HFF-Myc (cell line): Measurements from ENCODE around the gene BTG1.
A peak's percentile ranks its signal among the peaks of the same experiment; 100 is the strongest.
"Not testable (repeated sequence)": the region's sequence is repeated elsewhere in the genome, so short reads cannot be mapped to it uniquely, and the experiment has no call there.

Experiments used
- DNase-seq: peaks from one replicate; pipeline ENCODE4 v3.0.0-alpha.2; 2011; ENCODE audit warnings: low read depth; ENCODE audit errors: extremely low read depth
- H3K4me3 ChIP-seq: replicated peaks from 2 replicates; pipeline ENCODE4 v1.5.1; 2011; ENCODE audit warnings: low read depth, mild to moderate bottlenecking, control low read depth, low read length
- TF ChIP-seq, protein P1 (sequence below): IDR thresholded peaks from 2 replicates; pipeline ENCODE4 v1.5.1; 2012; ENCODE audit warnings: mild to moderate bottlenecking, low read depth, low read length, control low read depth; ENCODE audit errors: missing control alignments

The BTG1 gene

GRCh38 chr12:92105110-92105509 lies 40.5 kb downstream of the BTG1 start:
- no peak overlapping the region for H3K4me3 ChIP-seq
- TF ChIP-seq, protein P1, sequence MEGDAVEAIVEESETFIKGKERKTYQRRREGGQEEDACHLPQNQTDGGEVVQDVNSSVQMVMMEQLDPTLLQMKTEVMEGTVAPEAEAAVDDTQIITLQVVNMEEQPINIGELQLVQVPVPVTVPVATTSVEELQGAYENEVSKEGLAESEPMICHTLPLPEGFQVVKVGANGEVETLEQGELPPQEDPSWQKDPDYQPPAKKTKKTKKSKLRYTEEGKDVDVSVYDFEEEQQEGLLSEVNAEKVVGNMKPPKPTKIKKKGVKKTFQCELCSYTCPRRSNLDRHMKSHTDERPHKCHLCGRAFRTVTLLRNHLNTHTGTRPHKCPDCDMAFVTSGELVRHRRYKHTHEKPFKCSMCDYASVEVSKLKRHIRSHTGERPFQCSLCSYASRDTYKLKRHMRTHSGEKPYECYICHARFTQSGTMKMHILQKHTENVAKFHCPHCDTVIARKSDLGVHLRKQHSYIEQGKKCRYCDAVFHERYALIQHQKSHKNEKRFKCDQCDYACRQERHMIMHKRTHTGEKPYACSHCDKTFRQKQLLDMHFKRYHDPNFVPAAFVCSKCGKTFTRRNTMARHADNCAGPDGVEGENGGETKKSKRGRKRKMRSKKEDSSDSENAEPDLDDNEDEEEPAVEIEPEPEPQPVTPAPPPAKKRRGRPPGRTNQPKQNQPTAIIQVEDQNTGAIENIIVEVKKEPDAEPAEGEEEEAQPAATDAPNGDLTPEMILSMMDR, result no peak
- no peak for DNase-seq

GRCh38 chr12:92102606-92103005 lies 43.0 kb downstream of the BTG1 start:
- TF ChIP-seq, protein P1, result no peak
- H3K4me3 ChIP-seq, result no peak overlapping the region
- no peak for DNase-seq

DNA sequence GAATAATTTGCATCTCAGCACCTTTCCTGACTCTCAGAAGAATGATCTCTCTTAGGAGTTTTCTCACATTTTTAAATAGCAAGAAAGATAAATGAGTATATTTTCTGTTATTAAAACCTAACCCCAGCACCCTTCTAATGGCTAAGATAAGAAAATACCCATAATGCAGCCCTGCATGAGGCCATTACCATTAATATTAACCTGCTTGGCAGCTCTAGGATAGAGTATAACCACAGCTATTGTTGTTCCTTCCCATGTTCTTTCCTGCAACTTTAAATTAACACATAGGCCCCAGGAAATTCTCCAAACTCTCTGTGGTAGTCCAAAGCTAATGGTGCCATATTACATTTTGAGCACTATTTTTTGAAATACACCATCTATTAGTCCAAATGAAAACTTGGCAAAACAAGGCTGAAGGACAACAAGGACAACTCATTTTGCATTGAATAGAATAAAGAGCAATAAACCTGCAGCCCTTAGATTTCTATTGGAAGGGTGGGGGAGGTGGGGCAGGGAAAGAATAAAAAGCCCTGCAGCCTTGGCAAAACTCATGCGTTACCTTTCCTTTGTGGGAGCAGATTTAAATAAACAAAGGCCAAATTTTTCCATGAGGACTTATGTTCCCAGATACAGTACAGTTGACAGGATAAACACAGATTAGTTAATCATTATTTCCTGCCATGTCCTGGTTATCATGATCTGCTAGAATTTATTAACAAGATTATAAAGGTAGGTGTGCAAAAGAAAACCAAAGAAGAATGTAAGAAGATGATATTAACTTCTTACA lies 46.9 kb downstream of the BTG1 start:
- no peak for DNase-seq
- TF ChIP-seq, protein P1, result no peak
- no peak overlapping the region for H3K4me3 ChIP-seq

- TF ChIP-seq, protein P1, result no peak
- no peak for DNase-seq
- H3K4me3 ChIP-seq, result no peak overlapping the region
Observed at GRCh38 chr12:92096346-92097136, 49.1 kb downstream of the BTG1 start.

- H3K4me3 ChIP-seq, result no peak overlapping the region
- no peak for DNase-seq
- TF ChIP-seq, protein P1, result peak; percentile 25
Observed at GRCh38 chr12:92094751-92095161, 50.9 kb downstream of the BTG1 start.

DNA sequence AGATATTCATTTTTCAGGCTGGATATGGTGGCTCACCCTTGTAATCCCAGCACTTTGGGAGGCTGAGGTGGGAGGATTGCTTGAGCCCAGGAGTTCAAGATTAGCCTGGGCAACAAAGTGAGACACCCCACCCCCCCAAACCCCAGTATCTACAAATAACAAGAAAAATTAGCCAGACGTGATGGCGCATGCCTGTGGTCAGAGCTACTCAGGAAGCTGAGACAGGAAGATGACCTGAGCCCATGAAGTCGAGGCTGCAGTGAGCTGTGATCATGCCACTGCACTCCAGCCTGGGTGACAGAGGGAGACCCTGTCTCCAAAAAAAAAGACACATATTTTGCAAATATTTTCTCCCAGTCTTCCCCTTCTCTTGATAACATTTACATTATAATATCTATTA lies 51.3 kb downstream of the BTG1 start:
- DNase-seq, H3K4me3 ChIP-seq: not testable (repeated sequence)
